Stimulated activated CD4-positive, alpha-beta T cell treated with anti-CD3 and anti-CD28 coated beads, Interleukin-12 subunit alpha, Interleukin-12 subunit beta, amount 100 ng/mL, for 48 hours (primary cell): ENCODE measurements around the gene WDR37.

Source experiments
- DNase-seq, 3 donors: peaks; one replicate each; pipeline ENCODE4 v3.0.0-alpha.2; 2020; ENCODE audit warnings: low read depth in 2 of 3, low spot score in 1 of 3

The WDR37 gene

GRCh38 chr10:1162481-1163203 is 106.5 kb downstream of the WDR37 start:
- no peak for DNase-seq

- no peak for DNase-seq
These were observed 107.0 kb downstream of the WDR37 start for GRCh38 chr10:1163204-1163660.

- no peak for DNase-seq
These were observed 107.6 kb downstream of the WDR37 start for GRCh38 chr10:1163831-1164230.

- no peak for DNase-seq
These were observed 110.1 kb downstream of the WDR37 start for GRCh38 chr10:1166101-1166827.

GRCh38 chr10:1166828-1167275 is 110.7 kb downstream of the WDR37 start:
- DNase-seq, result no peak

GRCh38 chr10:1168763-1169162 is 112.6 kb downstream of the WDR37 start:
- no peak for DNase-seq

GRCh38 chr10:1169186-1169885 is 113.2 kb downstream of the WDR37 start:
- DNase-seq, result no peak

- no peak for DNase-seq
These were observed 114.0 kb downstream of the WDR37 start for GRCh38 chr10:1169981-1170866.

- DNase-seq, result no peak
These were observed 114.6 kb downstream of the WDR37 start for GRCh38 chr10:1170867-1171180.

GRCh38 chr10:1171182-1171581 is 115.0 kb downstream of the WDR37 start:
- DNase-seq, result no peak

- DNase-seq, result no peak
These were observed 115.4 kb downstream of the WDR37 start for GRCh38 chr10:1171586-1171985.

- no peak for DNase-seq
These were observed 116.2 kb downstream of the WDR37 start for GRCh38 chr10:1172256-1172984.

- DNase-seq, result no peak
These were observed 116.9 kb downstream of the WDR37 start for GRCh38 chr10:1173091-1173490.

GRCh38 chr10:1174022-1174421 is 117.8 kb downstream of the WDR37 start:
- DNase-seq, result no peak

- no peak for DNase-seq
These were observed 119.9 kb downstream of the WDR37 start for GRCh38 chr10:1175956-1176565.

GRCh38 chr10:1177936-1178335 is 121.8 kb downstream of the WDR37 start:
- DNase-seq, result no peak

- DNase-seq, result no peak
These were observed 122.3 kb downstream of the WDR37 start for GRCh38 chr10:1178506-1178905.

GRCh38 chr10:1179346-1180070 is 123.3 kb downstream of the WDR37 start:
- no peak for DNase-seq

GRCh38 chr10:1180071-1180730 is 124.0 kb downstream of the WDR37 start:
- DNase-seq, result no peak
